Neural cell (in vitro differentiated cells): ENCODE results near the gene GIPC3.

Experiments
- CTCF ChIP-seq: fragments of 450-650 bp; IDR thresholded peaks from 2 replicates; pipeline ENCODE4 v1.5.1; 2014; ENCODE audit warnings: antibody characterized with exemption, mild to moderate bottlenecking, moderate library complexity; ENCODE audit not compliant: poor library complexity, severe bottlenecking
- EP300 ChIP-seq: fragments of 450-650 bp; conservative IDR thresholded peaks from 2 replicates; pipeline ENCODE4 v1.6.1; 2014; ENCODE audit warnings: antibody characterized with exemption, mild to moderate bottlenecking, moderate library complexity; ENCODE audit not compliant: poor library complexity, severe bottlenecking
- EZH2 ChIP-seq: fragments of 200-600, 300-800 bp; shearing (Covaris generic), sonication (generic); IDR thresholded peaks from 2 replicates; pipeline ENCODE4 v1.6.1; 2014; ENCODE audit warnings: antibody characterized with exemption, low read length, borderline replicate concordance, mild to moderate bottlenecking; ENCODE audit not compliant: insufficient read depth, poor library complexity, severe bottlenecking
- MXI1 ChIP-seq: fragments of 450-650 bp; conservative IDR thresholded peaks from 2 replicates; pipeline ENCODE4 v1.6.1; 2014; ENCODE audit warnings: antibody characterized with exemption, mild to moderate bottlenecking; ENCODE audit not compliant: poor library complexity, severe bottlenecking
- POLR2AphosphoS5 ChIP-seq: IDR thresholded peaks from 2 replicates; pipeline ENCODE4 v1.6.1; 2012
- RAD21 ChIP-seq: fragments of 450-650 bp; conservative IDR thresholded peaks from 2 replicates; pipeline ENCODE4 v1.6.1; 2014; ENCODE audit warnings: antibody characterized with exemption, mild to moderate bottlenecking, moderate library complexity
- TAF1 ChIP-seq: IDR thresholded peaks from 2 replicates; pipeline ENCODE4 v1.6.1; 2012; ENCODE audit warnings: low read depth
- TF ChIP-seq, protein P1 (sequence below): IDR thresholded peaks from 2 replicates; pipeline ENCODE4 v1.6.1; 2012; ENCODE audit warnings: borderline replicate concordance

DNA sequence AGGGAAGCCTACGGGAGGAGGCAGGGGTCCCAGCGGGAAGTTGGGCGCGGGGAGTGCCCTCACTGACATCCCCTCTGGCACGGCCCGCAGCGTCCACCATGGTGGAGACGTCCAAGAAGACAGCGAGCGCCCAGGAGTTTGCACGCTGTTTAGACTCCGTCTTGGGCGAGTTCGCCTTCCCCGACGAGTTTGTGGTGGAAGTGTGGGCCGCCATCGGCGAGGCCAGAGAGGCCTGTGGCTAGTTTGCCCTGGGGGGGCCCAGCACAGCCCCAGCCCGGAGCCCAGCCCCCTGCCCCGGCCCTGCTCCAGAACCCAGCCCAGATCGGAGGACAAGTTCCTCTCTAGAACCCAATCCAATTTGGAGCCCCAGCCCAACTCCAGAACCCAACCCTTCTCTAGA is 4.7 kb downstream of the GIPC3 start:
- TF ChIP-seq CTCF, result no peak
- TF ChIP-seq EZH2, result no peak
- no peak for TF ChIP-seq TAF1
- TF ChIP-seq, protein P1, sequence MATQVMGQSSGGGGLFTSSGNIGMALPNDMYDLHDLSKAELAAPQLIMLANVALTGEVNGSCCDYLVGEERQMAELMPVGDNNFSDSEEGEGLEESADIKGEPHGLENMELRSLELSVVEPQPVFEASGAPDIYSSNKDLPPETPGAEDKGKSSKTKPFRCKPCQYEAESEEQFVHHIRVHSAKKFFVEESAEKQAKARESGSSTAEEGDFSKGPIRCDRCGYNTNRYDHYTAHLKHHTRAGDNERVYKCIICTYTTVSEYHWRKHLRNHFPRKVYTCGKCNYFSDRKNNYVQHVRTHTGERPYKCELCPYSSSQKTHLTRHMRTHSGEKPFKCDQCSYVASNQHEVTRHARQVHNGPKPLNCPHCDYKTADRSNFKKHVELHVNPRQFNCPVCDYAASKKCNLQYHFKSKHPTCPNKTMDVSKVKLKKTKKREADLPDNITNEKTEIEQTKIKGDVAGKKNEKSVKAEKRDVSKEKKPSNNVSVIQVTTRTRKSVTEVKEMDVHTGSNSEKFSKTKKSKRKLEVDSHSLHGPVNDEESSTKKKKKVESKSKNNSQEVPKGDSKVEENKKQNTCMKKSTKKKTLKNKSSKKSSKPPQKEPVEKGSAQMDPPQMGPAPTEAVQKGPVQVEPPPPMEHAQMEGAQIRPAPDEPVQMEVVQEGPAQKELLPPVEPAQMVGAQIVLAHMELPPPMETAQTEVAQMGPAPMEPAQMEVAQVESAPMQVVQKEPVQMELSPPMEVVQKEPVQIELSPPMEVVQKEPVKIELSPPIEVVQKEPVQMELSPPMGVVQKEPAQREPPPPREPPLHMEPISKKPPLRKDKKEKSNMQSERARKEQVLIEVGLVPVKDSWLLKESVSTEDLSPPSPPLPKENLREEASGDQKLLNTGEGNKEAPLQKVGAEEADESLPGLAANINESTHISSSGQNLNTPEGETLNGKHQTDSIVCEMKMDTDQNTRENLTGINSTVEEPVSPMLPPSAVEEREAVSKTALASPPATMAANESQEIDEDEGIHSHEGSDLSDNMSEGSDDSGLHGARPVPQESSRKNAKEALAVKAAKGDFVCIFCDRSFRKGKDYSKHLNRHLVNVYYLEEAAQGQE, result no peak
- no peak for TF ChIP-seq RAD21
- TF ChIP-seq EP300, result no peak
- TF ChIP-seq POLR2AphosphoS5, result no peak
- TF ChIP-seq MXI1, result no peak
